ENCODE results near the gene ATP1B3. TPM values are rescaled to one million over a fixed set of nuclear protein-coding genes. Genes with fewer than 3 reads are reported as not detected.

ATP1B3 gene
- total and polyA plus RNA-seq, 2 of the 13 experiments (the other 11 are each of a cell fraction or from before 2014, with no cell fraction given): 84.3 to 93.6 TPM

GRCh38 chr3:141949972-141950371, 73.5 kb downstream of the ATP1B3 start (continued):
- TF ChIP-seq ATRX (CRISPR knock-in tag; IDR thresholded peaks at IDR 0.05; ENCODE audit: borderline replicate concordance) (no peak), HNF4A (CRISPR knock-in tag; IDR thresholded peaks at IDR 0.05) (peak; percentile 67), TGIF2 (CRISPR knock-in tag; IDR thresholded peaks at IDR 0.05) (no peak), ATF7 (IDR thresholded peaks at IDR 0.05) (peak; percentile 39; the same call in 1 of the 2 replicates), ATF7 (CRISPR knock-in tag; IDR thresholded peaks at IDR 0.05) (no peak), ZBED4 (CRISPR knock-in tag; IDR thresholded peaks at IDR 0.05; ENCODE audit: borderline replicate concordance) (peak; percentile 18; the same call in 1 of the 2 replicates), POLR2AphosphoS2 (IDR thresholded peaks at IDR 0.05; ENCODE audit: low read depth, low read length) (no peak), ZNF431 (CRISPR knock-in tag; IDR thresholded peaks at IDR 0.05; ENCODE audit: borderline replicate concordance, low read depth) (no peak), SRF (IDR thresholded peaks at IDR 0.05; ENCODE audit: low read depth, low read length) (no peak), ZNF839 (CRISPR knock-in tag; IDR thresholded peaks at IDR 0.05; ENCODE audit: borderline replicate concordance) (no peak), REXO4 (CRISPR knock-in tag; IDR thresholded peaks at IDR 0.05; ENCODE audit: borderline replicate concordance) (no peak), RNF219 (CRISPR knock-in tag; IDR thresholded peaks at IDR 0.05) (no peak), KDM5B (CRISPR knock-in tag; IDR thresholded peaks at IDR 0.05; ENCODE audit: borderline replicate concordance) (no peak), ZBTB7B (CRISPR knock-in tag; IDR thresholded peaks at IDR 0.05) (no peak), HOMEZ (CRISPR knock-in tag; IDR thresholded peaks at IDR 0.05; ENCODE audit: low read depth) (peak; percentile 89), ZMYM2 (CRISPR knock-in tag; IDR thresholded peaks at IDR 0.05) (peak; percentile 92), ARNT2 (CRISPR knock-in tag; IDR thresholded peaks at IDR 0.05; ENCODE audit: low read depth) (no peak)
- TF ChIP-seq, protein P1, sequence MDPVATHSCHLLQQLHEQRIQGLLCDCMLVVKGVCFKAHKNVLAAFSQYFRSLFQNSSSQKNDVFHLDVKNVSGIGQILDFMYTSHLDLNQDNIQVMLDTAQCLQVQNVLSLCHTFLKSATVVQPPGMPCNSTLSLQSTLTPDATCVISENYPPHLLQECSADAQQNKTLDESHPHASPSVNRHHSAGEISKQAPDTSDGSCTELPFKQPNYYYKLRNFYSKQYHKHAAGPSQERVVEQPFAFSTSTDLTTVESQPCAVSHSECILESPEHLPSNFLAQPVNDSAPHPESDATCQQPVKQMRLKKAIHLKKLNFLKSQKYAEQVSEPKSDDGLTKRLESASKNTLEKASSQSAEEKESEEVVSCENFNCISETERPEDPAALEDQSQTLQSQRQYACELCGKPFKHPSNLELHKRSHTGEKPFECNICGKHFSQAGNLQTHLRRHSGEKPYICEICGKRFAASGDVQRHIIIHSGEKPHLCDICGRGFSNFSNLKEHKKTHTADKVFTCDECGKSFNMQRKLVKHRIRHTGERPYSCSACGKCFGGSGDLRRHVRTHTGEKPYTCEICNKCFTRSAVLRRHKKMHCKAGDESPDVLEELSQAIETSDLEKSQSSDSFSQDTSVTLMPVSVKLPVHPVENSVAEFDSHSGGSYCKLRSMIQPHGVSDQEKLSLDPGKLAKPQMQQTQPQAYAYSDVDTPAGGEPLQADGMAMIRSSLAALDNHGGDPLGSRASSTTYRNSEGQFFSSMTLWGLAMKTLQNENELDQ (CRISPR knock-in tag; IDR thresholded peaks at IDR 0.05; ENCODE audit: borderline replicate concordance): no peak

Data from HepG2 (cell line).